GM18526 (cell line): ENCODE measurements around the gene RNF126.

Experiments used
- POLR2A ChIP-seq: IDR thresholded peaks from 3 replicates; pipeline ENCODE4 v1.6.1; 2011; ENCODE audit not compliant: insufficient read length; ENCODE audit errors: extremely low read depth

Gene RNF126

DNA sequence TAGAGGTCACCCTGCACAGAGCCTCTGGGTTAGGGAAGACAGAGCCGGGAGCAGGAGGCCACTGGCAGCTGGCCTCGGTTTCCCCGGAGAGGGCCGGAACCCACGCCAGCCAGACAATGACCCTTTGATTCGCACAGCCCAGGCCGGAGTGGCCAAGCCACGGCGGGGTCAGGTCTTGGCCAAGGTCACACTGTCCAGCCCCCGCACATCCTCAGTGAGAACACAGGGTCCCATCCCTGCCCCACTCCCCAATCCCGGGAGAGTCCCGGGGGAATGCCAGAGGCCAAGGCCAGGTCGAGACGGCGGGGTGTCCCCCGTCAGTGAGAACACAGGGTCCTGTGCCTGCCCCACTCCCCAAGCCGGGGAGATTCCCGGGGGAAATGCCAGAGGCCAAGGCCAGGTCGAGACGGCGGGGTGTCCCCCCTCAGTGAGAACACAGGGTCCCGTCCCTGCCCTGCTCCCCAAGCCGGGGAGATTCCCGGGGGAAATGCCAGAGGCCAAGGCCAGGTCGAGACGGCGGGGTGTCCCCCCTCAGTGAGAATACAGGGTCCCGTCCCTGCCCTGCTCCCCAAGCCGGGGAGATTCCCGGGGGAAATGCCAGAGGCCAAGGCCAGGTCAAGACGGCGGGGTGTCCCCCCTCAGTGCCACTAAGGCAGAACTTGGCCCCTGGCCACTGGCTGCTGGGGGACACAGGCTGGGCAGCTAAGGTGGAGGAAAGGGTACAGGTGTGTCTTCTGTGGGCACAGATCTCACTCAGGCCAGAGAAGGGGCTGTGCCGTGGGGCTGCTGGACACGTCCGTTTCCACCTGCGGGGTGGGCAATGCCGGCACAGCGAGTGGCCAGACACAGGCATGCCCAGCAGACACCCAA, 11.5 kb upstream of the RNF126 start:
- TF ChIP-seq POLR2A = no peak

DNA sequence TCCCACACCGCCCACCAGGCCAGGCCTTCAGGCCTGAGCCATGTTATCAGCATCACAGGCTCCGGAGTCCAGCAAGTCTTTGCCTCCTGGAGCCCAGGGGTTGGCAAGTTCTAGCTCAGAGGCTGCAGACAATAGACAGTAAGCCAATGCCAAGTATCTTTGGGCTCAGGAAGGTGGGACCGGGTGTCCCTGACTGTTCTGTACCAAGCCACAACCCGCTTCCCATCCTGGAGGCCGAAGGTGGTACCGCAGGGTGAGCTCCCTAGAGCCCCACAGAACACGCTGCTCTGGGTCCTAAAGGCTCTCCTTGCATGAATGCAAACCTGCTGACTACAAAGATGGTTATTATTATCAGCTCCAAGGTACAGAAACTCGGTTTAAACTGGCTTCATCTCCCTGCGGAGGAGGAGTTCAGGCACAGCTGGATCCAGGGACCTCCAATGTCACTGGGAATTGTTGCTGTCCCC, 7.6 kb upstream of the RNF126 start:
- TF ChIP-seq POLR2A = no peak

DNA sequence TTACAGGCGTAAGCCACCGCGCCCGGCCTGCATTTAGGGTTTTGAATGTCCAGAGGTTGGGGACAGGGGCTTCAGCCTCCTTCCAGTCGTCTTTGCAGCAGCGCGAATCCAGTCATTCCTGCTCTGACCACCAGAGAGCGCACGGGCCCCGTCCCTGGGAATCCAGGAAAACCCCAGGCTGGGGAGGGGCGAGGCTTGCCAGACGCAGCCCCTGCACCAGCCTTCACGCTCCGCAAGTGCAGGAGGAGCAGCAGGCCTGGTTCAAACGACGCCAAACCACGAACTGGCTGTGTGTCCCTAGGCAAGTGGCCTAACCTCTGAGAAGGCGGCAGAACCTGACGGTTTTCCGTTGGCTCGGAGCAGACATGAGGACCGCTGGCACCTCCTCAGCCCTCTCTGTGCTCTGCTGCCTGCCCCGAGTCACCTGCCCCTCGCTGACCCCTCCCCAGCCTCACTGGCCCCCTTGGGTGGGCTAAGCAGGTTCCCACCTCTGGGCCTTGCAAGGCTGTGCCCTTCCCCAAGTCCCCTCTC, 2.0 kb upstream of the RNF126 start:
- no peak for TF ChIP-seq POLR2A

DNA sequence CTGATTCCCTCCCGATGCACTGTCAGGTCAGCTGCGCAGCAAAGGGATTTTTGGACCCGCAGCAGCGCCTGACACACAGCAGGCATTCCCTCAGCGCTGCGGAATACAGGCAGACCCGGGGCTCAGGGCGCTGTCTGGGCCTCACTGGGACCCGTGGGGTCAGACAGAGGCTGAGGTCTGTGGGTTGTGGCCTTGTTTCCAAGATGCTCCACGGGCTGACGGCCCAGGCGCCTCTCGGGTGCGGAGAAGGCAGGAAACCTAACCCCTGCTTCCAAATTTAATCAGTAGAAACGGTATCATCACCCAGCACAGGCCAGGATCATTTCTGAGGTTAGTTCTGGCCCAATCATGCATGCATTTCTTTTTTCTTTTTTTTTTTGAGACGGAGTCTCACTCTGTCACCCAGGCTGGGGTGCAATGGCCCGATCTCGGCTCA, 686 bp upstream of the RNF126 start:
- no peak for TF ChIP-seq POLR2A

DNA sequence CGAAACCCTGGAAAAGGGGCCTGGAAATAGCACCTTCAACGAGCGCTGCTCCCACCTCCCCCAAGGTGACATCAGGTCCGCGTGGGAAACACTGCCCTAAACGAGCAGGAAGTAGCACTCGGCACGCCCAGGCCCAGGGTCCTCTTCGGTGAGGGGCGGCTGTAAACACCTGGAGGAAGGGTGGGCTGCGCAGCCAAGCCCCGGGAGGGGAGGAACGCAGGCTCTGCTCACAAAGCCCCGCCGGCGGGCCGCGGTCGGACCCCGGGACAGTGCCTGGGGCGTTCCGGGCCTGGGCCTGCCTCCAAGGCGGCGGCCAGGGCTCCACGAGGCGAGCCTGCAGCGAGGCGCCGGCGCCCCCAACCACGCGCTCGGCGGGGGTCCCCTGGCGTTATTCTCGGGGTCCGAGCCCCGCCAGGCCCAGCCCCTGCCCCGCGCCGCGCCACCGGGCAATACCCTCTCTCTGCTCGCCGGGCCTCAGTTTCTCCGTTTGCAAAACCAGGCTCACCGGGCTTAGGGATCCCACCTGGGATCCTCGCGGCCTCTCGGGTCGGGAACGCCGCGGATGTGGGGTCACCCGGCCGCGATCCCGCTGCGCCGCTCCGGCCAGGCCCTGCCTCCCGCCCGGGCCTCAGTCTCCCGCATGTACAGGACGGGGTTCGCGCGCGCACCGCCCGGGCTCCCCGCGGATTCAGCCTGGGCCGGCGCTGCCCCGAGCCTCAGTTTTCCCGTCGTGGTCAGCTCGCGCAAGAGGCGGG, 630 bp downstream of the RNF126 start:
- no peak for TF ChIP-seq POLR2A

DNA sequence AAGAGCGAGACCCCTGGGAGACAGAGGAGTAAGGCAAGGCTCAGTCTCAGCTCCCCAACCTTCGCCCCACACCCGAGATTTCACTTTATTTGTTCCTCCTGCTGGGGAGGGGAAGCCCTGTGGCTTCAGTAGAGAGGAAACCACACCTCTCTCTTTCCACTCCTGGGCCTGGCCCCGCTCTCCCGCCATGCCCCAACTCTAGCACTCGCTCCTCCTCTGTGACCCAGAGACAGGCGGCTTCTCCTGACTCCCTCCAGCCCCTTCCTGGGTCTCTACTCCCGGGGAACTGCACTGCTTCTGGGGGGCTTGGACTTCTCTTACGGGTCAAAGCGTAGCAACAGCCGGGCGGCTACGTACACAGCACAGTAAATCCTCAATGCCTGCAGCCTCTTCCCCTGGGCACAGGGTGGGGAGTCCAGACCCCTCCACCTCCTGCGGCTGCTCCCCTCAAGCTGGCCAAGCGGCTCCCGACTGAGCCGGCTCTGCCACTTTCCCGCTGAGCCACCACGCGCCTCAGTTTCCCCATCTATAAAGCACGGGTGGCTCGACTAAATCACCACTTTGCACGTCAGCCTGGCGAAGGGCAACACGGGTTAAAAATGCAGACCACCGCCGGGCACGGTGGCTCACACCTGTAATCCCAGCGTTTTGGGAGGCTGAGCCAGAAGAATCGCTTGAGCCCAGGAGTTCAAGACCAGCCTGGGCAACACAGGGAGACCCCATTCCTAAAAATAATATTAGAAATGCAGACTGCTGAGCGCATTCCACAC, 1.4 kb downstream of the RNF126 start:
- no peak for TF ChIP-seq POLR2A

DNA sequence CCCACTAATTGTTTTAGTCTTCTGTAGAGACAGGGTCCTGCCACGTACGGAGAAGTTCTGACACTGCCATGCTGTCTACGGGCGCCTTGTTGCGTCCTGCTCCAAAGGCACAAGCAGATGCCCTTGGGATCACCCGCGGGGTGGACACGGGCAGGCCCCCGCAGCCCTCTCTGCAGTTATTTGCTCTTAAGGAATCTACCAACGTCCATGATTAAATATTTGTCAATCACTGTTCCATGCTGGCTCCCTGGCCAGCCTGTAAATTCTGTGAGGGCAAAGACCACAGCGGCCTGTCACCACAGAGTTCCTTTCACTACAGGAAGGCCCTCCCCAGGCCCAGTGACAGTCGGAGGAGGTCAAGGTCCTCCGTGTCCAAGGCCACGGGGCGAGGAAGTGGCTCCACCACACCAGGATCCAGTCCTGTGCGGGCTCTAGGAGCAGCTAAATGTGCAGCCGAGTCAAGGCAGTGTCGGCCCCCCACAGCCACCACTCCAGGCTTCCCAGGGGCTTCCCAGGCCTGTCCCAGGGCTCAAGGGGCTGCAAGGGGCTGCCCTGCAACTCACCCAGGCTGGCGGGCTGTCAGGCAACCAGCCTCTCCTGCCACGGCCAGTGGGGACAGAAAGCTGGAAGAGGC, 2.1 kb downstream of the RNF126 start:
- TF ChIP-seq POLR2A = no peak

DNA sequence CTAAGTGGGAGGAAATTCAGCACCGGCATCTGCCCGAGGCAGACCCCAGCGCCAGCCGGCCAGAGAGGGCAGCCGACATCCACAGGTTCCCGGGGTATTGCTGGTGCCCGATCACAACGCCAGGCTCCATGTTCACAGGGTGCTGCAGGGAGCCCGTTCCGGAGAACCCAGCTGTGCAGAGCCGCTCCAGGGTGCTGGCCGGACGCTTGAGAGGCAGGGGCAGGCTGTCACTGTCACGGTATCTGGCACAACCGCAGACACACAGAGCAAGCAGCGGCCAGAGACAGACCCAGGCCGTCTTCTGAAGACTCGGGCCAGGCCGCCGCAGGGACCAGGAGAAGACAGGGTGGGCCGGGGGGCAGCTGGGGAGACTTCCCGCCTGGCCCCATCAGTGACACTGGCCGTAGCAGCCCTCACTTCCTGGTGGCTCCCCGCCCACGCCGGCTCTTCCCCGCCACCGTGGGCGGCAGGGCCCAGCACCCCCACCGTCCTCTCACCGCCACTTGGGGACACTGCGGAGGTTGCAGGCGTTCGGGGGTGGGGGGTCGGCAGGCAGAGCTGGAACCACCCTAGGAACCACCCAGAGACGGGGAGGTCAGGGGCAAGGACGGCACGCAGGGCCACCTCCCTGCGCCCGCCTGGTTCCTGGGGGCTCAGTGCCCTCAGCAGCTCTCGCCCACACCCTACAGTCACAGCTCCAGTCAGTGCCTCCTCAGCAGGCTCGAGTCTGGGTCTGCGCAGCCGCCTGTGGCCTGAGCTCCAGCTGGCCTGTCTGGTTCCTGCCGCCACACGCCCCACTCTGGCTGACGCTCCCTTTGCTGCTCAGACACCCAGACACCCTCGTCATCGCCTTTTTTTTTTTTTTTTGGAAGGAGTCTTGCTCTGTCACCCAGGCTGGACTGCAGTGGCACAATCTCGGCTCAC, 3.8 kb downstream of the RNF126 start:
- TF ChIP-seq POLR2A = no peak

DNA sequence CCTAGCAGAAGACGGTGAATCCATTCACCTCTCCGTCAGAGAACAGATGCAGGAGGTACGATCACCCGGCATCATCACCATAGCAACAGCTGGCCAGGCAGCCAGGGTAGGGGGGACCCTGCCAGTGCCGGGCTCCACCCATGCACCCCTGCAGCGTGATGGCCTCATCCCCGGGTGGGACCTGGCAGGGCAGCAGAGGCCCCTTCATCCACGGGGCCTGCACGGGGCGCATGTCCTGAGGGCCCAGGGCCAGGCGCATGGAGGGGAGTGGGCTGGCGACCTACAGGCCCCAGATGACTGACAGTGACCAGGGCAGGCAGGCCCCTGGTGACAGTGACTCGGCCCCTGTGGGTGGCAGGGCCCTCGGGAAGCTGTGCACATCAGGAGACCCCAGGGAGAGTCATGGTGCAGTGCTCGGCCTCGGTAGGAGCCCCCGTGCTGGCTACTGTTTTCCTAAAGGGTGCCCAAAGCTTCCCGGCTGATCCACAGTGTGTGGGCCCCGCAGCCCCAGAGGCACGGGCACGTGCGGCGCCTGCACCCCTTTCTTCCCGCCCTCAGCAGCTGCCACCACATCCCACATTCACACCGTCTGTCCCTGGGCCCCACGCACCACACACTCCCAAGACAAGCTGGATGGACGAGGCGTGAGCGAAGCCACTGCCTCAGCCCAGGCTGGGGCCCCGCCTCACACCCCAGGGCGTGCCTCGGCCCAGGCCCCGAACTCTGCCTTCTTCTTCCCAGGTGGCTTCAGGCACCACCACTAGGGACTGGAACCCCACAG, 4.8 kb downstream of the RNF126 start:
- TF ChIP-seq POLR2A = no peak

DNA sequence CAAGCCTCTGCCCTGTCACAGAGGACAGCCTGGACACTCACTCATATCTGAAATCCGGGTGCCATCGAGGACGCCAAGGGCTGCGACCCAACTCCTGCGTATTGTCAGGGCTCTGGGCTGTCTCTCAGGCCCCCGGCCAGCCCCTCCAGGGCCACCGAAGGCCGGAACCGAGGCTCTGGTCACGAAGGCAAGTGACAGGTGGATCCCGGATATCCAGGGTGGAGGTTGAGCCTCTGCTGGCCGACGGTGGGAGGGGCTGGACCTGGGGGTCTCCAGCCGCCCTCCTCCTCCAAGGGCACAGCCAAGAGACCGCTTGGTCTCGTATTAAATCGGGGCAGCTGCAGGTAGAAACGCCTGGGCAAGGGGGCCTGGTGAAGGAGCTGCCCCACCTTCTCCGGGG, 5.4 kb downstream of the RNF126 start:
- no peak for TF ChIP-seq POLR2A

DNA sequence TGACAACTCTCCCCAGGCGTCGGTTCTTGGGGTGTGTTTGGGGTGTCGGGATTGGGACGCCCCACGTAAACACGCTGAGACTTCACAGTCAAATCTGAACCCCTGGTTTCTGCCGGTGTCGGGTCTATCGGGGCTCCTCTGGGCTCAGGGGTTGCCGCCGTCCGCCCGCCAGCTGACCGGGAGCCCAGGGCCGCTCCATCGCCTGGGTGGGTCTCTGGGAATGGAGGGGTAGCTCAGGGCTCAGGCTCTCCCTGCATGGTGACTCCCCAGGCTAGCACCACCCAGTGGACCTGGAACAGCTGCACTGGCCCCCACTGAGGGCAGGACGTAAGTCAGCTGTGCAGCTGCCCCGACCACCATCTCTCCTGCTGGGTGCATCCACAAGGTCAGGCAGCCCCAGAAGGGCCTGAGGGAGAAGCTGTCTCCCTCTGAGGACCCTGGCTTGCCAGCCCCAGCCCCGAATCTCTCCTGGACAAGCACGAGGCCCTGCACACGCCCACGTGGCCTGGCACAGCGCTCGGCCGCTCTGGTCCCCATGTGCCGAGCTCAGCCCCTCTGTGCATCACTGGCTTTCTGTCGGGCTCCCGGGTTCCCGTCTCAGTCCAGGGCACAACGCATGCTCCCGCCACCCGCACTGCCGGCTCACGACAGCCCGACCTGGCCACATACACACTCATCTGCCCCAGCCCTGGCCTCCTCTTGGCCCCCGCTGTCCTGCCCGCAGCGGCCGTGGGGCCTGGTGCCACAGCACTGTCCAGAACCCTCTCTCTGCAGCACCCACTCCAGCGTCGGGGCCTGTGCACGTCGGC, 6.1 kb downstream of the RNF126 start:
- TF ChIP-seq POLR2A = no peak

DNA sequence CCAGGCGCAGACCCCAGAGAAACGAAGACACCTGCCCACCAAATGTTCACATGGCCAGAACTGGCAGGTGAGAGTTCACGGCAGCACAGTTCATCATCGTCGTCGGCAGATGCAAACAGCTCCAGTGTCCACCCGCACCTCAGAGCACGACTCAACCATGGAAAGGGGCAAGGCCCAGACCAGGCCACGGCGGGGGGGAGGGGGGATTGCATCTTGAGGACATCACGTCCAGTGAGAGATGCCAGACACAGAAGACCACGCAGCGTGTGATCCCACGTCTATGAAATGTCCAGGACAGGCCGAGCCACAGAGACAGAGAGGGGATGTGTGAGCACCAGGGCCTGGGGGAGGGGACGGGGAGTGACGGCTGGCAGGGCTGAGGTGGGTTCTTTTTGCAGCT, 7.3 kb downstream of the RNF126 start:
- TF ChIP-seq POLR2A = no peak

DNA sequence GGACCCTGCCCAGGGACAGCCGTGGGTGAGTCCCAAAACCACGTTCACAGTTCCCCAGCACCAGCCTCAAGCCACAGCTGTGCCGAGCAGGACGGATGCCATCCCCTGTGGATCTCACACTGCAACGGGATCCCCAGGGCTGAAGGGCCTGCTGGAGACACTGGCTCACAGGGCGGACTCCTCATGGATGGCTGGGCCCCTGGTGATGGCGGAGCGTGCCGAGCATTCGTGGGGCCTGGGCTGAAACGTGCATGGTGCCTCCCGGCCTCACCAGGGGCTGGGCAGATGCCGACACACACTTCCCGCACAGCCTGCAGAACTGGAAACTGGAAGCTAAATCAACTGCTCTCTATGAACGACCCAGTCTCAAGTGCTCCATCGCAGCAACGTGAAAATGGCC, 9.6 kb downstream of the RNF126 start:
- no peak for TF ChIP-seq POLR2A
